Parathyroid adenoma (tissue), 2 donors: ENCODE measurements around the gene ZBED5.
"Not testable (repeated sequence)": the region's sequence is repeated elsewhere in the genome, so short reads cannot be mapped to it uniquely, and the experiment has no call there.

Experiments used
- H2AFZ ChIP-seq: fragments of 300-600 bp; sonication (generic); one replicate; pipeline ENCODE4 v1.7.0; 2017; ENCODE audit warnings: antibody characterized with exemption, mild to moderate bottlenecking
- H3K27ac ChIP-seq: fragments of 300-600 bp; sonication (generic); one replicate; pipeline ENCODE4 v1.7.0; 2017
- H3K27me3 ChIP-seq: fragments of 300-600 bp; sonication (generic); one replicate; pipeline ENCODE4 v1.7.0; 2017; ENCODE audit warnings: low read length; ENCODE audit not compliant: control insufficient read depth, insufficient read depth
- H3K36me3 ChIP-seq: fragments of 300-600 bp; sonication (generic); one replicate; pipeline ENCODE4 v1.7.0; 2017; ENCODE audit warnings: low read length; ENCODE audit not compliant: control insufficient read depth, insufficient read depth
- H3K4me1 ChIP-seq: fragments of 300-600 bp; sonication (generic); one replicate; pipeline ENCODE4 v1.7.0; 2017; ENCODE audit warnings: control low read depth
- H3K4me2 ChIP-seq: fragments of 300-600 bp; sonication (generic); one replicate; pipeline ENCODE4 v1.7.0; 2017; ENCODE audit warnings: low read length
- H3K4me3 ChIP-seq: fragments of 300-600 bp; sonication (generic); one replicate; pipeline ENCODE4 v1.7.0; 2017; ENCODE audit warnings: low read depth, low read length
- H3K79me2 ChIP-seq: fragments of 300-600 bp; sonication (generic); one replicate; pipeline ENCODE4 v1.7.0; 2017; ENCODE audit warnings: control low read depth
- H3K9ac ChIP-seq: fragments of 300-600 bp; sonication (generic); one replicate; pipeline ENCODE4 v1.7.0; 2017; ENCODE audit warnings: mild to moderate bottlenecking
- H3K9me3 ChIP-seq: fragments of 300-600 bp; sonication (generic); one replicate; pipeline ENCODE4 v1.7.0; 2017; ENCODE audit warnings: low read length; ENCODE audit not compliant: control insufficient read depth
- CTCF ChIP-seq: fragments of 300-600 bp; sonication (generic); IDR thresholded peaks from one replicate; pipeline ENCODE4 v1.7.0; 2017; ENCODE audit warnings: antibody characterized with exemption, mild to moderate bottlenecking
- donor health status: primary hyperparathyroidism.

Gene ZBED5

GRCh38 chr11:10887307-10887706, 29.5 kb upstream of the ZBED5 start:
- H3K4me3 ChIP-seq: no peak overlapping the region
- no peaks in the 10 kb centered on the region for H3K79me2 ChIP-seq
- no peaks in the 10 kb centered on the region for H3K9me3 ChIP-seq
- no peak overlapping the region for H3K4me2 ChIP-seq
- no peaks in the 10 kb centered on the region for H3K4me1 ChIP-seq
- H2AFZ ChIP-seq: no peak overlapping the region
- H3K27me3 ChIP-seq: no peaks in the 10 kb centered on the region
- H3K36me3 ChIP-seq: no peaks in the 10 kb centered on the region
- H3K27ac ChIP-seq: no peak overlapping the region
- H3K9ac ChIP-seq: no peak overlapping the region
- TF ChIP-seq CTCF: no peak

GRCh38 chr11:10886652-10887250, 28.9 kb upstream of the ZBED5 start:
- no peak overlapping the region for H3K4me3 ChIP-seq
- no peak for TF ChIP-seq CTCF
- no peak overlapping the region for H3K9ac ChIP-seq
- H2AFZ ChIP-seq: no peak overlapping the region
- H3K79me2 ChIP-seq: no peaks in the 10 kb centered on the region
- no peaks in the 10 kb centered on the region for H3K4me1 ChIP-seq
- H3K4me2 ChIP-seq: no peak overlapping the region
- no peaks in the 10 kb centered on the region for H3K36me3 ChIP-seq
- H3K27ac ChIP-seq: no peak overlapping the region
- H3K9me3 ChIP-seq: no peaks in the 10 kb centered on the region
- no peaks in the 10 kb centered on the region for H3K27me3 ChIP-seq

DNA sequence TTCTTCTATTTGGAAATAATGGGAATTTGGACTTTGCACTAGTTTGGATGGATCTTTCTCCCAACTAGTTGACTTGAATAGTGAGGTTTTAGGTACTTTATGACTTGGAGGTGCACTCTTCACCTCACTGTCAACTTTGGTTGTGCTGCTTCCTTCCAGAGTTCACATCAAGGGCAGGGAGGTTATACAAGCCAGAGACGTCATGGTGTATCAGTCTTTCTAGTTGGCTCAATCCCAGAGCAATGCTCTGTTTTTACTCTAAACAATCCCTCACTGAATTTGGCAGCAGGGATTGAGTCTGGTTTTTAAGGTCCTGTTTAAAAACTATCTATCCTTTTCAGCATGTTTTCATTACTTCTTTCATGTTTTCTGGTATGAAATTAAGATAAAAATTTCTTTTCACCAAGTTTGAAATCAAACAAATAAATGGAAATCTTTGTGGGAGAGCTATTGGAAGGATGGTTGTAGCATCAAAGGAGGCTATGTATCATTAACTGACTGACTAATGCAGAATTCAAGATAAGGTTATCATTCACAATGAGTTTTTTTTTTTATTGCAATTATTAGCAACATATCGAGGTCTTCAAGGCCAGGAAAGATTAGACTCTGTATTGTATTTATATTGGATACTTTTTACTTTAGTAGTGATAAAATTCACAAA, 28.0 kb upstream of the ZBED5 start:
- no peaks in the 10 kb centered on the region for H3K4me1 ChIP-seq
- no peak overlapping the region for H3K4me2 ChIP-seq
- H2AFZ ChIP-seq: no peak overlapping the region
- H3K36me3 ChIP-seq: no peaks in the 10 kb centered on the region
- H3K9me3 ChIP-seq: no peaks in the 10 kb centered on the region
- no peak overlapping the region for H3K27ac ChIP-seq
- H3K9ac ChIP-seq: no peak overlapping the region
- no peaks in the 10 kb centered on the region for H3K79me2 ChIP-seq
- H3K4me3 ChIP-seq: no peak overlapping the region
- TF ChIP-seq CTCF: no peak
- H3K27me3 ChIP-seq: no peaks in the 10 kb centered on the region

DNA sequence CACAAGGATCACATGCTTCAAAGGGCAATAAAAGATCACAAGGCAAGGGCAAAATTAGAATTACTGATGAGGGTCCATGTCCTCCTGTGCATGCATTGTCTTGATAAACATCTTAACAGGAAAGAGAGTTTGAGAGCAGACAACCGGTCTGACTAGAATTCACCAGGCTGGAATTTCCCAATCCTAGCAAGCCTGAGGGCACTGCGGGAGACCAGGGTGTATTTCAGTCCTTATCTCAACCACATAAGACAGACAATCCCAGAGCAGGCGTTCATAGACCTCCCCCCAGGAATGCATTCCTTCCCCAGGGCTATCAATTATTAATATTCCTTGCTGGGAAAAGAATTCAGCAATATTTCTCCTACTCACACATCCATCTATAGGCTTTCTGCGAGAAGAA, 26.4 kb upstream of the ZBED5 start:
- H3K79me2 ChIP-seq, H3K4me2 ChIP-seq, H2AFZ ChIP-seq, H3K9me3 ChIP-seq, H3K4me1 ChIP-seq, H3K27me3 ChIP-seq, H3K9ac ChIP-seq, H3K27ac ChIP-seq, H3K36me3 ChIP-seq, H3K4me3 ChIP-seq: not testable (repeated sequence)

GRCh38 chr11:10881892-10882291, 24.0 kb upstream of the ZBED5 start:
- H3K9me3 ChIP-seq: no peaks in the 10 kb centered on the region

More at GRCh38 chr11:10881892-10882291, 24.0 kb upstream of the ZBED5 start:
- Histone ChIP-seq H3K79me2 (peaks cover 2% of the 10 kb centered on the region), H2AFZ (no peak overlapping the region), H3K9ac (no peak overlapping the region), H3K36me3 (no peaks in the 10 kb centered on the region), H3K4me2 (no peak overlapping the region), H3K4me3 (no peak overlapping the region), H3K4me1 (no peaks in the 10 kb centered on the region), H3K27me3 (no peaks in the 10 kb centered on the region), H3K27ac (no peak overlapping the region)
- no peak for TF ChIP-seq CTCF
